ENCODE data around the gene FAM200C.

Gene FAM200C

GRCh38 chr5:160359242-160359641 lies 40.6 kb downstream of the FAM200C start:
- Histone ChIP-seq H3K9ac (ENCODE audit: low read length) (no peak overlapping the region), H3K9me2 (replicated peaks; ENCODE audit: insufficient read depth, low read length) (no peaks in the 10 kb centered on the region), H3K27me3 (ENCODE audit: low read length) (no peaks in the 10 kb centered on the region), H3K4me2 (ENCODE audit: low read depth, low read length, poor library complexity, severe bottlenecking) (no peak overlapping the region), H3K9me3 (ENCODE audit: insufficient read depth, low read length) (no peaks in the 10 kb centered on the region), H3K27ac (ENCODE audit: low read depth, low read length) (no peak overlapping the region), H3K79me2 (ENCODE audit: insufficient read depth, low read length) (no peaks in the 10 kb centered on the region), H4K20me1 (ENCODE audit: low read depth, low read length) (no peaks in the 10 kb centered on the region), H3K4me3 (ENCODE audit: insufficient read depth, low read length, poor library complexity, severe bottlenecking) (no peak overlapping the region), H2AFZ (ENCODE audit: low read depth, low read length, severe bottlenecking) (no peak overlapping the region), H3K36me3 (ENCODE audit: low read length) (no peaks in the 10 kb centered on the region), H3F3A (ENCODE audit: insufficient read depth) (no peaks in the 10 kb centered on the region)
- TF ChIP-seq CTCF (IDR thresholded peaks at IDR 0.05; ENCODE audit: insufficient read depth, low read length, poor library complexity, severe bottlenecking) (no peak), EZH2phosphoT487 (conservative IDR thresholded peaks at IDR 0.05; ENCODE audit: low read length) (no peak)

- H3K36me3 ChIP-seq (ENCODE audit: low read length): no peaks in the 10 kb centered on the region
- H2AFZ ChIP-seq (ENCODE audit: low read depth, low read length, severe bottlenecking): no peak overlapping the region
- H3K9me2 ChIP-seq (replicated peaks; ENCODE audit: insufficient read depth, low read length): no peaks in the 10 kb centered on the region
- H3K9me3 ChIP-seq (ENCODE audit: insufficient read depth, low read length): no peaks in the 10 kb centered on the region
- no peak overlapping the region for H3K4me2 ChIP-seq (ENCODE audit: low read depth, low read length, poor library complexity, severe bottlenecking)
- H4K20me1 ChIP-seq (ENCODE audit: low read depth, low read length): no peaks in the 10 kb centered on the region
- H3K4me3 ChIP-seq (ENCODE audit: insufficient read depth, low read length, poor library complexity, severe bottlenecking): no peak overlapping the region
- no peak overlapping the region for H3K9ac ChIP-seq (ENCODE audit: low read length)
- no peaks in the 10 kb centered on the region for H3K27me3 ChIP-seq (ENCODE audit: low read length)
- H3K79me2 ChIP-seq (ENCODE audit: insufficient read depth, low read length): no peaks in the 10 kb centered on the region
- H3K27ac ChIP-seq (ENCODE audit: low read depth, low read length): no peak overlapping the region
- TF ChIP-seq EZH2phosphoT487 (conservative IDR thresholded peaks at IDR 0.05; ENCODE audit: low read length): no peak
- no peak for TF ChIP-seq CTCF (IDR thresholded peaks at IDR 0.05; ENCODE audit: insufficient read depth, low read length, poor library complexity, severe bottlenecking)
- no peaks in the 10 kb centered on the region for H3F3A ChIP-seq (ENCODE audit: insufficient read depth)
Observed at GRCh38 chr5:160357861-160358411, 41.9 kb downstream of the FAM200C start.

- Histone ChIP-seq H3F3A (ENCODE audit: insufficient read depth) (no peaks in the 10 kb centered on the region), H3K9ac (ENCODE audit: low read length) (no peak overlapping the region), H3K27me3 (ENCODE audit: low read length) (no peaks in the 10 kb centered on the region), H3K79me2 (ENCODE audit: insufficient read depth, low read length) (no peaks in the 10 kb centered on the region), H3K36me3 (ENCODE audit: low read length) (no peaks in the 10 kb centered on the region), H3K4me3 (ENCODE audit: insufficient read depth, low read length, poor library complexity, severe bottlenecking) (no peak overlapping the region), H3K9me3 (ENCODE audit: insufficient read depth, low read length) (no peaks in the 10 kb centered on the region), H2AFZ (ENCODE audit: low read depth, low read length, severe bottlenecking) (no peak overlapping the region), H3K9me2 (replicated peaks; ENCODE audit: insufficient read depth, low read length) (no peaks in the 10 kb centered on the region), H3K4me2 (ENCODE audit: low read depth, low read length, poor library complexity, severe bottlenecking) (no peak overlapping the region), H3K27ac (ENCODE audit: low read depth, low read length) (no peak overlapping the region), H4K20me1 (ENCODE audit: low read depth, low read length) (no peaks in the 10 kb centered on the region)
- TF ChIP-seq CTCF (IDR thresholded peaks at IDR 0.05; ENCODE audit: insufficient read depth, low read length, poor library complexity, severe bottlenecking) (no peak), EZH2phosphoT487 (conservative IDR thresholded peaks at IDR 0.05; ENCODE audit: low read length) (no peak)
Observed at GRCh38 chr5:160357394-160357793, 42.5 kb downstream of the FAM200C start.

Measured in SU-DHL-6 (cell line).